ENCODE results near the gene MRPS6.

MRPS6 gene

GRCh38 chr21:34183331-34183928 is 110.1 kb downstream of the MRPS6 start:
- no peak for DNase-seq

- no peak for DNase-seq
Observed at GRCh38 chr21:34184232-34184631, 110.9 kb downstream of the MRPS6 start.

GRCh38 chr21:34185026-34185750 is 111.8 kb downstream of the MRPS6 start:
- no peak for DNase-seq

GRCh38 chr21:34186109-34186719 is 112.8 kb downstream of the MRPS6 start:
- DNase-seq, result no peak

GRCh38 chr21:34187935-34188334 is 114.6 kb downstream of the MRPS6 start:
- DNase-seq, result peak; percentile 70

GRCh38 chr21:34189506-34189905 is 116.1 kb downstream of the MRPS6 start:
- no peak for DNase-seq

- DNase-seq, result no peak
Observed at GRCh38 chr21:34190576-34191321, 117.4 kb downstream of the MRPS6 start.

GRCh38 chr21:34191876-34192275 is 118.5 kb downstream of the MRPS6 start:
- DNase-seq, result no peak
